HG03175 (cell line): ENCODE measurements around the gene SRPRA.
"Not testable (repeated sequence)": the region's sequence is repeated elsewhere in the genome, so short reads cannot be mapped to it uniquely, and the experiment has no call there.

ENCODE experiments used
- ATAC-seq: cut with Tn5 transposase; IDR thresholded peaks from one replicate; pipeline ENCODE4 v1.9.1; 2021; ENCODE audit warnings: mild to moderate bottlenecking, moderate library complexity; ENCODE audit not compliant: unreplicated experiment

The SRPRA gene

GRCh38 chr11:126282736-126283591 lies 14.3 kb upstream of the SRPRA start, which contains the start of gene TIRAP:
TSS of gene TIRAP (plus strand) at chr11:126283093. CDS start at chr11:126290895, 7,802 bp downstream.
- ATAC-seq = peak; percentile 65

- peak; percentile 29 for ATAC-seq
Measured at GRCh38 chr11:126282361-126282735, 13.7 kb upstream of the SRPRA start.

DNA sequence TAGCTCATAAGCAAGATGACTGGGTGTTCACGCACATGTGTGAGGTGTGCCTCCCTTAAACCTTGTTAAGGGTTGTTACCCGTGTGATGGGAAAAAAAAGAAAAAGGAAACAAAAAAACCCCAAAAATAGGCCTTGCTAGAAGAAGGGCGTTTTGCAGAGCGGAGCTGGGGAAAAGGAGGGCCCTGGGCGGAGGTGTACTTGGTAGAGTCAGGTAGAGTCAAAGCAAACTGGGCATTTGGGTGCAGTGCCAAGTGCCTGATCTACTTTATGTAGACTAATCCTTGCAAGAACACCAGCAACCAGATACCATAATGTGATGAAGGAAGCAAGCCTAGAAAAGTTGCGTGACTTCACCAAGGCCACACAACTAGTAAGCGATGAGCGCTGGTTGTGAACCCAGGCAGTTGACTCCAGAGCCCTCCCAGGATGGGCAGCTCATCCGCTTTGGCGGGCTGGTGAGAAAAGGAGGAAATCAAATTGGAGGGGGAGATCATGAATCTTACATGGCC lies 13.0 kb upstream of the SRPRA start:
- no peak for ATAC-seq

DNA sequence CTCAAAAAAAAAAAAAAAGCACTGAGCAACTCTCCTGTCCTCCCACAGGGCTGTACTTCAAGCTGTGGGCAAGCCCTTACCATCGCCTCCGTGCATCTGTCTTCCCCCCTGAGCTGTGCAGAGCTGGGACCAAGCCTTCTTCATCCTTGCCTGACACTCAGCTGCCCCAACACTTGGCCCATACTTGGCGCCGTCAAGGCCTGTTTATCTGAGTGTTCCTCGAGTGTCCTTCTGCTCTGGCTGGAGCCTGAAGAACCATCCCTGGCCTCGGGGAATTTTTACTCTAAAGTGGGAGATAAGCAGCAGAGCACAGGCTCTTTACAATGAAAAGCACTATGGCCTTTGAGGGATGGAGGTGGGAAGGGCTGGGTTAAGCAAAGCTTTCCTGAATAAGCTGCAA lies 12.6 kb upstream of the SRPRA start:
- ATAC-seq = no peak

DNA sequence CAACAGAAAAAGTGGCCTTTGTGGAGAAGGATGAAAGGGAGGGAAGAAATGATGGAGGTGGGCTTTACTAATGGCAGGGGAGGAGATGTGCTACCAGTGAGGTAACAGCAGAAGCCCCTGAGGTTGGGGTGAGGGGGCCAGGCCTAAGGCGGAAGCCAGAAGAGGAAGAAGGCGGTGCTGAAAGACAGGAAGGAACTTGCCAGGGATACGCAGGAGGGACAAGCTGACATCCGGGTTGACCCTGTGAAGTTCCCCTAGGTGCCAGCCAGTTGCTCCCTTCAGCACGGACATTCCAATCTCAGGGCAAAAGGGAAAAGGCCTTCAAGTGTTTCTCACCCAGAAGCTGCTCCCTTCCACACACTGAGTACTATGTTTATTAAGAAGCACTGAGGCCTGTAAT lies 11.9 kb upstream of the SRPRA start:
- no peak for ATAC-seq

GRCh38 chr11:126279191-126279590 lies 10.5 kb upstream of the SRPRA start:
- ATAC-seq = no peak

GRCh38 chr11:126277780-126278179 lies 9.1 kb upstream of the SRPRA start:
- no peak for ATAC-seq

- ATAC-seq = no peak
Measured at GRCh38 chr11:126277322-126277721, 8.6 kb upstream of the SRPRA start.

DNA sequence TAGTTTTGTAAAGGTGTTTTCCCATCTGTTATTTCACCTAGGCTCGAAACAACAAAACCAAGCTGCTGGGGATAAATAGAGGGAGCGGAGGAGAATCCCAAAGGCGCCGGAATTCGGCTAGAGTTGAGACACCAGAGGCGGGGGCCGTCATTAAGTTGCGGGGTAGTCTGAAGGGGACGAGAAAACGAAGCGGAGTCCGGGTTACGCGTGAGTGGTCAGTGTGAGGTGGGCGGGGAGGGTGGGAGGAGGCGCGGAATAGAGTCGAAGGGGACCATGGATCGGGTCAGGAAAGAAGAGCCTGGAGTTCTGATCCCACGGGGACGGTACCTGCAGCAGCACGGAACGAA lies 361 bp downstream of the SRPRA start:
- ATAC-seq = peak; percentile 3

DNA sequence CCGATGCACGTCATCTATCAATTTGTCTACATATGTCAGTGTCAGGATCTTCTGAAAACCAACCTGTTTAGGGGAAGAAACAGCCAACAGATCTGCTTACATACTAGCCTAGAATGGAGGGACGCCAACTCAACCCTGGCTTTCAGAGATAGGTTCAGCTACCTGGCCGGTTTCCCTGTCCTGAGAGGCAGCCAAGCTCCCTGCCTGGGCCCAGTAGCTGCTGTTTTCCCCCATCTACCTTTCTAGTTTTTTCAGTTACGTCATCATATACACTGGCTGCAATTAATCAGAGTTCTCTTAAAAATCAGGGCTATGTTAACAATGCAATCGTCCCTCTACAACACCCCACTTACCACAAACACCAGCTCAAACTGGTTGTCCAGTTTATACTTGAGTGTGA lies 1.0 kb downstream of the SRPRA start:
- no peak for ATAC-seq

GRCh38 chr11:126265811-126266210 lies 2.9 kb downstream of the SRPRA start:
- ATAC-seq = no peak

DNA sequence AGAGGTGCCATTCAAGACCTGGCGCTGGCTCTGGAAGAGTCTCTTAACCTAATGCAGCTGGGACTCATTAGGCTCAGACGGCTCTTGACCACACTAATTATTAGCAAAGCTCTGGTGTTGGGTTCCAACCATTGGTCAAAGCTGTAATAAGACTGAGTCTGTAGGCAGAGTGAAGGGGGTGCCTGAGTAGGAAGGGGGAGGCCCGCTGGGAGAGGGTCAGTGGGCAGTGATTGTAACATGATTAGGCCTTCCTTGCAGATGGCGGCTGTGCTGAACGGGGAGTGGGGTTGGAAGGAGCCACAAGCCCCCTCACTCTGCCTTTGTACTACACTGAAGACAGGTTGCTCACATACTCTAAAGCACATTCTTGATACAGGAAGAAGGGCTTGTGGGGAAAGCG lies 5.2 kb downstream of the SRPRA start:
- no peak for ATAC-seq

- ATAC-seq = no peak
Measured at GRCh38 chr11:126262216-126262615, 6.5 kb downstream of the SRPRA start.

DNA sequence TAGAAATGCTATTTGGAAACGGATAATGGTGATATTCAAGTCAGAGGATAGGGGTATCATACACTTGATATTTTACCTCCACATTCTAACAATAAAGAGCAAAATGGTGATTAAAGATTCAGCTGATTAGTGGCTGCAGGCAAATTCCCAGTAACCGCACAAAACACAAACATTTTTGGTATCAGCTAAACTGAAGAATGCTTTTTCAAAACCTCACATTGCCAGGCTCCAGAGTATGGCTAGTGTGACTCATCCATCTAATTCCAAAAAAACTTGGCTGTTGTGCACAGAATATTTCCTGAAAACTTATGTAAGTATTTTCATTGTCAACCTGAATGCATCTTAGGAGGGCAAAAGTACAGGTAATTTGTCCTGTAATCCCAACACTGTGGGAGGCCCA lies 10.9 kb downstream of the SRPRA start:
- ATAC-seq = no peak

GRCh38 chr11:126257144-126257543 lies 11.6 kb downstream of the SRPRA start:
- no peak for ATAC-seq

DNA sequence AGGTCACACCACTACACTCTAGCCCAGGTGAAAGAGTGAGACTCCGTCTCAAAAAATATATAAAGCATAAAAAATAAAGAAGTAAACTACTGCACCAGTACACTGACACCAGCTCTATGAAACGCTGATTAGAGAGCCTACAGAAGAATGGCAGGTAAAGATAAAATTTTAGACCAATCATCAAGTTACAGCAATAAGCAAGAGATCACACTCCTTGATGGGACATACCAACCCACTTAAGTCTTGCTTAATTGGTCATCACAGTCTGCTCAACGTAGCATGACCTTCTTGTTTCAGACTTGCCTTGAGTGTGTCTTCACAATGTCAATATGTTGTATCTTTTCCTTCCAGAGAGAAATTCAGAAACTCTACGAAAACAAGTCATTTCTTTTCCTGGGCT lies 12.5 kb downstream of the SRPRA start:
- no peak for ATAC-seq

GRCh38 chr11:126255507-126255906 lies 13.2 kb downstream of the SRPRA start:
- ATAC-seq = not testable (repeated sequence)

DNA sequence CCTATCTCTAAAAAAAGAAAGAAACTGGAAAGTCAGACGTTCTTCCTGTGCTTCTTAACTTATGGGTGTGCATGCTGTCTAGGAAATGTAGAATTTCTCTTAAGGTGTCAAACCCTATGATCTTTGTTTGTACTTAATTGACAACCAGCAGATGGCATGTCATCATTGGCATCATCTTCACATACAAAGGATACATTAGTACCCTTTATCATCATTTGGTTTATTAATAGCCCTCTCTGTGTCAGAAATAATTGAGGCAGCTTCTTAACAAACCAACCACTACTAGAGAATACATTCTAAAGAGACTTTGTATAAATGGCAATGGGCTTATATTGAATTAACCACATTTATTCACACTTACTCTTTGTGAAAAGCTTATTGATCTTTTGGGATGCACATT lies 13.9 kb downstream of the SRPRA start:
- ATAC-seq = no peak

- ATAC-seq = no peak
Measured at GRCh38 chr11:126253265-126253664, 15.4 kb downstream of the SRPRA start.

DNA sequence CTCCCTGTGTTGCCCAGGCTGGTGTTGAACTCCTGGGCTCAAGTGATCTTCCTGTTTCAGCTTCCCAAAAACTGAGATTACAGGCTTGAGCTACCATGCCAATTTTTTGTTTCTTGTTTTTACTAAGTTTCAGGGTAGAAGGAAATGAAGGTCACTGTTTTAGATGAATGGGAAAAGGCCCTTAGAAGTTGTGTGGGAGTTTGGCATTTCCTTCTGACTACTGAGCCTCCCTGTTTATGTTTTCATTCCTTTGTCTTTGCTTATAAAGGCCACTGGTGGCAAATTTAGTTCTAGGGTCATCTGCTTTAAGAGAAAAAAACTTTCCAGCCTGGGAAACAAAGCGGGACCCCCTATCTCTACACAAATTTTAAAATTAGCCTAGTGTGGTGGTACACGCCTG lies 22.1 kb downstream of the SRPRA start:
- no peak for ATAC-seq

- ATAC-seq = no peak
Measured at GRCh38 chr11:126233391-126233790, 35.3 kb downstream of the SRPRA start.

DNA sequence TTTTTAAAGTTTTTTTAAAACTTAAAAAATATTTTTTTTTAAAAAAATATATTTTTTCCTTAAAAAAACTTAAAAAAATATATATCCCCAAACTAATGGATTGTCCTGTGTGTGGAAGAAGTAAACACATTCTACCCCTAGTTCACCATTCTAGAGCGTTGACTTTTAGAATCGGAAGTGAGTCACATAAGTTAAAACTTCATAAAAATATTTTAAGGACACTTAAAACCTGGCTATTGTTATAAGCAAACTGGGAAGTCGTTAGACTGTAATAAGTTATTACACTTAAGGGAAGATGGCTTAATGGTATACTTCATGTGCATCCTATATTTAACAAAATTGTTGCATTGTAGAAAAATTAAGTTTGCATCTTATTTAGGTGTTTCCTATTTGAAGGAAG lies 36.0 kb downstream of the SRPRA start:
- ATAC-seq = no peak
